HG03354 (cell line): ENCODE measurements around the gene RERE.

ENCODE experiments used
- ATAC-seq: cut with Tn5 transposase; IDR thresholded peaks from one replicate; pipeline ENCODE4 v1.9.1; 2021; ENCODE audit warnings: mild to moderate bottlenecking; ENCODE audit not compliant: unreplicated experiment, poor library complexity, severe bottlenecking

Gene RERE

GRCh38 chr1:8345621-8346415, 471.6 kb downstream of the RERE start:
- ATAC-seq = no peak

- no peak for ATAC-seq
Measured at GRCh38 chr1:8344893-8345507, 472.4 kb downstream of the RERE start.

GRCh38 chr1:8343464-8344001, 473.9 kb downstream of the RERE start:
- no peak for ATAC-seq

GRCh38 chr1:8343044-8343443, 474.4 kb downstream of the RERE start:
- no peak for ATAC-seq

GRCh38 chr1:8342325-8342724, 475.1 kb downstream of the RERE start:
- no peak for ATAC-seq

GRCh38 chr1:8340448-8340847, 477.0 kb downstream of the RERE start:
- no peak for ATAC-seq

GRCh38 chr1:8339203-8339600, 478.2 kb downstream of the RERE start:
- no peak for ATAC-seq

- no peak for ATAC-seq
Measured at GRCh38 chr1:8338526-8339202, 478.8 kb downstream of the RERE start.

- ATAC-seq = no peak
Measured at GRCh38 chr1:8337776-8338525, 479.5 kb downstream of the RERE start.

GRCh38 chr1:8335246-8335645, 482.2 kb downstream of the RERE start:
- ATAC-seq = no peak

- ATAC-seq = no peak
Measured at GRCh38 chr1:8334106-8334851, 483.2 kb downstream of the RERE start.

- ATAC-seq = no peak
Measured at GRCh38 chr1:8333246-8333987, 484.0 kb downstream of the RERE start.

GRCh38 chr1:8332806-8333205, 484.6 kb downstream of the RERE start:
- ATAC-seq = no peak

- ATAC-seq = no peak
Measured at GRCh38 chr1:8330271-8331125, 486.9 kb downstream of the RERE start.

GRCh38 chr1:8329858-8330257, 487.6 kb downstream of the RERE start:
- ATAC-seq = no peak

- ATAC-seq = no peak
Measured at GRCh38 chr1:8329439-8329838, 488.0 kb downstream of the RERE start.

GRCh38 chr1:8328271-8328670, 489.2 kb downstream of the RERE start:
- no peak for ATAC-seq

- no peak for ATAC-seq
Measured at GRCh38 chr1:8326265-8326664, 491.2 kb downstream of the RERE start.
